B cell (primary cell): ENCODE results near the gene EFNA5.

ENCODE experiments used
- CTCF ChIP-seq: fragments of 200-600 bp; IDR thresholded peaks from one replicate; pipeline ENCODE4 v1.8.0; 2022; ENCODE audit warnings: antibody characterized with exemption, mild to moderate bottlenecking
- EZH2 ChIP-seq: IDR thresholded peaks from 2 replicates; pipeline ENCODE4 v1.6.1; 2012; ENCODE audit warnings: borderline replicate concordance, low read depth, mild to moderate bottlenecking, moderate library complexity, low read length; ENCODE audit not compliant: insufficient read depth, poor library complexity, severe bottlenecking

- TF ChIP-seq CTCF, result no peak
- TF ChIP-seq EZH2, result no peak
Measured at GRCh38 chr5:107340631-107341030, 330.1 kb downstream of the EFNA5 start.
